Peyer's patch (tissue), 4 donors: Measurements from ENCODE around the gene WRNIP1. TPM values are rescaled to one million over a fixed set of nuclear protein-coding genes. Genes with fewer than 3 reads are reported as not detected.
A peak's percentile ranks its signal among the peaks of the same experiment; 100 is the strongest.

Source experiments
- DNase-seq, 3 donors: peaks; one replicate each; pipeline ENCODE4 v3.0.0-alpha.2; 2017 to 2019
- H3K27ac ChIP-seq, 4 donors: fragments of 200-600 bp; sonication (generic); one replicate each; pipeline ENCODE4 v1.5.1; 2016 to 2019
- H3K27me3 ChIP-seq, 2 donors: fragments of 200-600 bp; sonication (generic); one replicate each; pipeline ENCODE4 v1.5.1; 2019
- H3K36me3 ChIP-seq, 3 donors: fragments of 200-600 bp; sonication (generic); one replicate each; pipeline ENCODE4 v1.5.1; 2016 to 2019
- H3K4me1 ChIP-seq, 4 donors: fragments of 200-600 bp; sonication (generic); one replicate each; pipeline ENCODE4 v1.5.1; 2016 to 2019
- H3K4me3 ChIP-seq, 4 donors: fragments of 200-600 bp; sonication (generic); 1 replicate in 3 of 4; 2 replicates in 1 of 4; pipeline ENCODE4 v1.5.1; 2016 to 2019; ENCODE audit warnings: mild to moderate bottlenecking in 1 of 4
- H3K9me3 ChIP-seq, 4 donors: fragments of 200-600 bp; sonication (generic); one replicate each; pipeline ENCODE4 v1.5.1; 2016 to 2019; ENCODE audit warnings: mild to moderate bottlenecking in 1 of 4
- POLR2A ChIP-seq, 2 donors: fragments of 450-650 bp; IDR thresholded peaks; one replicate each; pipeline ENCODE4 v1.5.1; 2017; ENCODE audit warnings: antibody characterized with exemption in 2 of 2, mild to moderate bottlenecking in 2 of 2, moderate library complexity in 2 of 2
- total RNA-seq, 4 donors: library from RNA; depleted of rRNA; stranded (reverse); fragments of >200 nt; gene quantifications; one replicate each; pipeline ENCODE4 v1.1.0, GENCODE V29; 2016
- TF ChIP-seq, protein P1 (sequence below), 6 experiments: fragments of 450-650 bp in 4 of 6; fragments of 200-600 bp in 2 of 6; sonication (generic) in 1 of 6; IDR thresholded peaks; one replicate each; pipeline ENCODE4 v1.5.1; 2017 to 2019; ENCODE audit warnings: antibody characterized with exemption in 6 of 6, mild to moderate bottlenecking in 3 of 6, moderate library complexity in 1 of 6

The WRNIP1 gene
- total RNA-seq, 4 donors from 2014 or later, result 34.7 to 48.2 (median 39.6) TPM

GRCh38 chr6:2816158-2816557 is 51.0 kb downstream of the WRNIP1 start:
- no peak overlapping the region for H3K27ac ChIP-seq
- no peaks in the 10 kb centered on the region for H3K27me3 ChIP-seq
- H3K36me3 ChIP-seq, result no peaks in the 10 kb centered on the region
- no peak for DNase-seq
- no peak overlapping the region for H3K4me3 ChIP-seq
- peaks cover 0 to 27% (median 2%) of the 10 kb centered on the region in 4 donors for H3K4me1 ChIP-seq
- H3K9me3 ChIP-seq, result peaks cover 0 to 6% (median 0%) of the 10 kb centered on the region in 4 donors
- TF ChIP-seq, protein P1, sequence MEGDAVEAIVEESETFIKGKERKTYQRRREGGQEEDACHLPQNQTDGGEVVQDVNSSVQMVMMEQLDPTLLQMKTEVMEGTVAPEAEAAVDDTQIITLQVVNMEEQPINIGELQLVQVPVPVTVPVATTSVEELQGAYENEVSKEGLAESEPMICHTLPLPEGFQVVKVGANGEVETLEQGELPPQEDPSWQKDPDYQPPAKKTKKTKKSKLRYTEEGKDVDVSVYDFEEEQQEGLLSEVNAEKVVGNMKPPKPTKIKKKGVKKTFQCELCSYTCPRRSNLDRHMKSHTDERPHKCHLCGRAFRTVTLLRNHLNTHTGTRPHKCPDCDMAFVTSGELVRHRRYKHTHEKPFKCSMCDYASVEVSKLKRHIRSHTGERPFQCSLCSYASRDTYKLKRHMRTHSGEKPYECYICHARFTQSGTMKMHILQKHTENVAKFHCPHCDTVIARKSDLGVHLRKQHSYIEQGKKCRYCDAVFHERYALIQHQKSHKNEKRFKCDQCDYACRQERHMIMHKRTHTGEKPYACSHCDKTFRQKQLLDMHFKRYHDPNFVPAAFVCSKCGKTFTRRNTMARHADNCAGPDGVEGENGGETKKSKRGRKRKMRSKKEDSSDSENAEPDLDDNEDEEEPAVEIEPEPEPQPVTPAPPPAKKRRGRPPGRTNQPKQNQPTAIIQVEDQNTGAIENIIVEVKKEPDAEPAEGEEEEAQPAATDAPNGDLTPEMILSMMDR (IDR thresholded peaks at IDR 0.05), result no peak
- no peak for TF ChIP-seq POLR2A (IDR thresholded peaks at IDR 0.05)

DNA sequence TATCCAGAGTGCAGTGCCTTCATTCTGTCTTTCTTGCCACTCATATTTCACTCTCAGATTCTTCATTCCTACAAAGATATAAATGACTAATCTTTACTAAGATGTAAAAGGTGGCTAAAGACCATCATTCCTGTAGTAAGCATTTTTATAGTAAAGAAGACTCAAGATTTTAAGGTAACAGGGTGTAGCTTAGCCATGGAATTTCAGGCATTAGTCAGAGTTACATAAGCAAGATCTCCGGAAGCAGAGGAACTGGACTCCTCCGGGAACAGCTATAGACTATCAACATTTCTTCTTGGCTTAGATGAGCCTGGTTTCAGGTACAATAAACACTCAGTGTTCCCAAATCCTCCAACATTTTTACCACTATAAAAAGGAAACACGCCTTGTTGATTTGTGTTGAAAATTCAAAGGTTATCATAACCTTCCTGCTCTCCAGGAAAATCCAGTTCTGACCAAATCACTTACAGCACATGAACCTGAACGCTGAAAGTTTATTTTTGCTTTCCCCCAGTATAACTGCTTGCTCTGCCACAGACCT is 52.8 kb downstream of the WRNIP1 start:
- H3K9me3 ChIP-seq, result peaks cover 0 to 6% (median 0%) of the 10 kb centered on the region in 4 donors
- TF ChIP-seq, protein P1 (IDR thresholded peaks at IDR 0.05), result no peak
- no peak for TF ChIP-seq POLR2A (IDR thresholded peaks at IDR 0.05)
- H3K4me1 ChIP-seq, result peaks cover 0 to 30% (median 2%) of the 10 kb centered on the region in 4 donors
- no peak for DNase-seq
- no peak overlapping the region for H3K4me3 ChIP-seq
- no peaks in the 10 kb centered on the region for H3K36me3 ChIP-seq
- peak overlapping the region in 2 of 4 donors; percentile 59 to 62 for H3K27ac ChIP-seq
- H3K27me3 ChIP-seq, result no peaks in the 10 kb centered on the region

DNA sequence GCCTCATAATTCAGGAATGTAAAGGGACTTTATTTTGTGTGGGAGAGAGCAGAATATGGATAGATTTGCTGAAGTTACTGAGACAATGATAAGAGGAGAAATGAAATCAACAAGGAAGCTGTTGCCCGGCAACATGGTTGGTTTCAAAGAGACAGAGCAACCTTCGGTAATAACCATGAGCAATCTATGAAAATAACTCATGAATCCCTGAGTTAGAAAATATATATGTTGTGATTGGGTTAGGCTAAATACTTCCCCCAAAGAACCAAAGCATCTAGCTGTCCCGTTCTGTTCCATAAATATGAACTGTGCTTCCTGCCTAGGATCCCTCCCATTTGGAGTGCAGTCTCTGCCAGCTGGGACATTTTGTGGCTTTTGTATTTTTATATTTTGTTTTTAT is 53.4 kb downstream of the WRNIP1 start:
- Histone ChIP-seq H3K27me3 (no peaks in the 10 kb centered on the region), H3K9me3 (peaks cover 0 to 6% (median 0%) of the 10 kb centered on the region in 4 donors), H3K4me1 (peaks cover 0 to 33% (median 2%) of the 10 kb centered on the region in 4 donors), H3K27ac (peak overlapping the region in 2 of 4 donors; percentile 59 to 62), H3K4me3 (no peak overlapping the region), H3K36me3 (no peaks in the 10 kb centered on the region)
- TF ChIP-seq, protein P1 (IDR thresholded peaks at IDR 0.05), result no peak
- DNase-seq, result peak in 1 of 3 donors; percentile 66

- TF ChIP-seq, protein P1 (IDR thresholded peaks at IDR 0.05), result no peak
- no peak for TF ChIP-seq POLR2A (IDR thresholded peaks at IDR 0.05)
- H3K36me3 ChIP-seq, result no peaks in the 10 kb centered on the region
- H3K9me3 ChIP-seq, result peaks cover 0 to 6% (median 0%) of the 10 kb centered on the region in 4 donors
- no peaks in the 10 kb centered on the region for H3K27me3 ChIP-seq
- no peak for DNase-seq
- peak overlapping the region in 2 of 4 donors; percentile 59 to 62 for H3K27ac ChIP-seq
- no peak overlapping the region for H3K4me3 ChIP-seq
- H3K4me1 ChIP-seq, result peaks cover 0 to 38% (median 2%) of the 10 kb centered on the region in 4 donors
Observed at GRCh38 chr6:2819115-2819514, 53.9 kb downstream of the WRNIP1 start.

- H3K4me1 ChIP-seq, result peaks cover 0 to 42% (median 2%) of the 10 kb centered on the region in 4 donors
- TF ChIP-seq POLR2A (IDR thresholded peaks at IDR 0.05), result no peak
- TF ChIP-seq, protein P1 (IDR thresholded peaks at IDR 0.05), result no peak
- H3K36me3 ChIP-seq, result no peaks in the 10 kb centered on the region
- no peak overlapping the region for H3K4me3 ChIP-seq
- no peaks in the 10 kb centered on the region for H3K27me3 ChIP-seq
- H3K9me3 ChIP-seq, result peaks cover 0 to 6% (median 0%) of the 10 kb centered on the region in 4 donors
- no peak overlapping the region for H3K27ac ChIP-seq
- DNase-seq, result no peak
Observed at GRCh38 chr6:2819978-2820377, 54.8 kb downstream of the WRNIP1 start.
